Right renal pelvis (tissue), 4 donors: ENCODE results near the gene KRTAP10-12. TPM values are rescaled to one million over a fixed set of nuclear protein-coding genes. Genes with fewer than 3 reads are reported as not detected.

Experiments
- DNase-seq, 4 donors: peaks; one replicate each; pipeline ENCODE4 v3.0.0-alpha.2; 2013; ENCODE audit warnings: low read depth in 4 of 4, low spot score in 3 of 4, missing footprints in 1 of 4
- polyA plus RNA-seq, 4 donors: library from polyadenylated mRNA; unstranded; fragments of 120-200 nt; gene quantifications; one replicate each; pipeline ENCODE4 v1.2.1, GENCODE V29; 2013; ENCODE audit not compliant: insufficient read length in 4 of 4

Gene KRTAP10-12
- polyA plus RNA-seq, 4 donors, result not detected

DNA sequence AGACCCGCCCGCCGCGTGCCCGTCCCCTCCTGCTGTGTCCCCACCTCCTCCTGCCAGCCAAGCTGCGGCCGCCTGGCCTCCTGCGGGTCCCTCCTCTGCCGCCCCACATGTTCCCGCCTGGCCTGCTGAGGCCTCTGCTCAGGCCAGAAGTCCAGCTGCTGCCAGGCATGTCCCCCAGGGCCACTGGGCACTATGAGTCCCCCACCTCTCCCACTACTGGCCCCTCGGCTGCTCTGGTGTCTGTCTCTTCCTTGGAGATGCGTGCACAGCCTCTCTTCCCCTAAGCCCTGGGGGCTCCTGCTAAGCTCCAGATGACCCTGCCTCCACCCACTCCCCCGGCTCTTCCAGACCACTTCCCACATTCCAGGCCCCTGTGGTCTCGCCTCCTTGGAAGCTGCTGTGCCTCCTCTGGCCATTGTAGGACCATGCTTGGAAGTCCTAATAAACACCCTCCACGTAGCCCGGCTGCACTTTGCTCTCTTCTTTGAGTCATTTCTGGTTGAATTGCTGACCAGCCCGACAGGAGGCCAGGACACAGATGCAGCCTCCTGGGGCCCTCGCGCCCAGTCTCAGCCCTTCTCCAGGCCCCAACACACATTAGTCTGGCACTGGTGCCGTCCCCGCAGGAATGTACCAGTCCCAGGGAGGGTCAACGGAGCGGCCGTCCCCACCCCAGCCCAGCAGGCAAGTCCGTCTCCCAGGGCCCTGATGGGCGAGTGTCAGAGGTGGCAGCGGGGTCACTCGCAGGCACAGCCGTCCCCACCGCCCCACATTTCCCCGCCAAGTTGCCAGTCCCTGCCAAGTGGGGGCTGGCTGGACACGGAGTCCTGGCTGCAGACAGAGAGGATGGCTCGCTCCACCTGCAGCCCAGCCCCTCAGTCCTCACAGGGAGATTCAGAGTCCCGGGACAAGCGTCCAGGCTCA lies 1.1 kb downstream of the KRTAP10-12 start:
- DNase-seq, result no peak

- DNase-seq, result no peak
Measured at GRCh38 chr21:44699502-44700001, 2.6 kb downstream of the KRTAP10-12 start.

DNA sequence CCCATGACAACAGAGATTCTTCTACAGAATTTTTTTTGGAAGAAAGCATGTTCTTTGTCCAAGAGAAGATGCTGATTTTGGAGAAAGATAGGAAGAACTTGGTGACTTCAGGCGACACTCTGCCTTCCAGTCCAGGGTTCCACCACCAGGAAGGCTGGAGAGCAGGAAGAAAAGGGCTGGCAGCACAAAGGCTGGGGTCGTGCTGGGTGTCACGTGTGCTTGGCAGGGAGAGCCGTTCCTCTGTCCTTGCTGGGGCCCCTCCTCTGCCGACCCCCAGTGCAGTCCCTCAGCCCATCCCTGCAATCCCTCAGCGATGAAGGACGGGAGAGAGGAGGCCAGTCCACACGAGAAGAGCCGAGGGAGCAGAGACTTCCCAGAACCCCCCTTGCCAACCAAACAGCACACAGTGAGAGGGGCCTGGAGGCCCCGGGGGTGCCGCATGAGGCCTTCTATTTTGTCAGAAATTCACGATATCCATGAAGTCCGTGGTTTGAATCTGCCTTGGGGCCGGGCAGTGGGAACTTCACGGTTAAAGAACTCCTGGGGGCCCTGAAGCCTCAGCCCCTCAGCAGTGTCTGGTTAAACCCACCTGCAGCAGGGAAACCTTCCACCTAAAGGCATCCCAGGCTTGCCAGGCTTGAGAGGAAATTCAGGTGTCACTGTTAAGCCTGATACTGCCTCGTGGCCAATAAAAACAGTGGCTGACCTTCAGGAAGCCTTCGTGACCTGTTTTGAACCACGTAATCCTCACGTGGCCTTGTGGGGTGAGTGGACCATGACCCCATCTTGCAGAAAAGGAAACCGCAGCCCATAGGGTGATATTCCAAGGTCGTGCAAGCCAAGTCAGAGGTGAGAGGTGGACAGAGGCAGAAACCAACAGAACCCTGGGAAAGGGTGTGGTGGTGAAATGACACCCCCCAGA lies 3.4 kb downstream of the KRTAP10-12 start:
- no peak for DNase-seq

DNA sequence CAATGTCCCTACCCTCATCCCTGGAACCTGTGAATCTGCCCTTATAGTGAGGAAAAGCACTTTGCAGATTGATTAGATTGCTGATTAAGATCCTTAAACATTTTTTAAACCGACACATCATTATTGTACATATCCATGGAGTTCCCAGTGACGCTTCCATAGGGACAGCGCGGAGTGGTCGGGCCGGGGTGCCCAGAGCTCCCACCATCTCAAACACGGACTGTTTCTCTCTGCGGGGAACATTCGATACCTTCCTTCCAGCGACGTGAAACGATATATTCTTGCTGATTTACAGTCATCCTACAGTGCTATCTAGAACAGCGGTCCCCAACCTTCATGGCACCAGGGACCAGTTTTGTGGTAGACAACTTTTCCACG lies 4.0 kb downstream of the KRTAP10-12 start:
- DNase-seq, result no peak

- no peak for DNase-seq
Measured at GRCh38 chr21:44701541-44701940, 4.6 kb downstream of the KRTAP10-12 start.

DNA sequence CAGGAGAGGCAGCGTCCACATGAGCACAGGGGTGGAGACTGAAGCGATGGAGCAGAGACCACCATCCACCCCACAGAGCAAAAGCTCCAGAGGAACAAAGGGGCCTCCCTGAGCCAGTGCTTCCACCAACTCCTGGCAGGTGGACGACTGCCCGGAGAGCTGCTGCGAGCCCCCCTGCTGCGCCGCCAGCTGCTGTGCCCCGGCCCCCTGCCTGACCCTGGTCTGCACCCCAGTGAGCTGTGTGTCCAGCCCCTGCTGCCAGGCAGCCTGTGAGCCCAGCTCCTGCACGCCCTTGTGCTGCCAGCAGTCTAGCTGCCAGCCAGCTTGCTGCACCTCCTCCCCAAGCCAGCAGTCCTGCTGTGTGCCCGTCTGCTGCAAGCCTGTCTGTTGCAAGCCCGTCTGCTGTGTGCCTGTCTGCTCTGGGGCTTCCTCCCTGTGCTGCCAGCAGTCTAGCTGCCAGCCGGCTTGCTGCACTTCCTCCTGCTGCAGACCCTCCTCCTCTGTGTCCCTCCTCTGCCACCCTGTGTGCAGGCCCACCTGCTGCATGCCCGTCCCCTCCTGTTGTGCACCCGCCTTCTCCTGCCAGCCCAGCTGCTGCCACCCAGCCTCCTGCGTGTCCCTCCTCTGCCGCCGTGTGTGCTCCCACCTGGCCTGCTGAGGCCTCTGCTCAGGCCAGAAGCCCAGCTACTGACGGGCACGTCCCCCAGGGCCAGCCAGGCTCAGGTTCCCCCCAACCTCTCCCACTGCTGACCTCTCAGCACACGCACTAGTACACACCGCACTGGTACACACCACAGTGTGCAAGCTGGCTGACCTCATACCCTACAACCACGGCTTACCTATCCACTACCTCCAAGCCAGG lies 5.4 kb downstream of the KRTAP10-12 start:
- no peak for DNase-seq

DNA sequence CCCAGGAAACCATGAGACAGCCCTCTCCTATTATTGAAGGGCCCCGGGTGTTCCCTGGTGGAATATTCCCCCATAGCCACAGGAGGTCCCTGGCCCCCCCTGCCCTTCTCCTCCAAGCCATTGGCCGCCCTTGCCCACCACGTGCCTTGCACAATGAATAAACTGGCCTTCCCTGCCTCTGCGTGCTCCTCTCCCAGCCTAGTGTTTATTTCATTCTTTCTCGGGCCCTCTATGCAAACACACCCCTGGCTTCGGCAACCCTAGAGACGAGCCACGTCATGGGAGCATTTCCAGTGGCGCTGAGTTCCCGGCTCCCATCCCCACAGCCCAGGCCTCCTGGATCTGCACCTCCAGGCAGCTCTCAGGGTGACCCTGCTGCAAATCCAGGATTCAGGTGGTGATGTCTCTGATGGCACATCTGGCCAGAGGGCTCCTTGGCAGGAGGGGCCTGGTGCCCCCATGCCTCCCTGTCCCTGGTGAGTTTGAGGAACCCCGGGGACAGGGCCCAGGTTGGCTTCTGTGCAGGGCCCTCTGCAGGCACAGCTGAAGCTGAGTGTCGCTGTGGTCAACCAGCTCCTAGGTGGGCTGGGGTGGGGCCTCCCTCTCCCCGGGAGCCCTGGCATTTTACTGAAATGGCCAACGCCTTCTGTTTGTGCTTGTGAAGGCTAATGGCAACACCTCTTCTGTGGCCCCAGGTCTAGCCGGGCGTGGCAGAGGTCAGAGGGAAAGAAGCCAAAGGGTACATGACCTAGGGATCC lies 6.2 kb downstream of the KRTAP10-12 start:
- DNase-seq, result no peak

DNA sequence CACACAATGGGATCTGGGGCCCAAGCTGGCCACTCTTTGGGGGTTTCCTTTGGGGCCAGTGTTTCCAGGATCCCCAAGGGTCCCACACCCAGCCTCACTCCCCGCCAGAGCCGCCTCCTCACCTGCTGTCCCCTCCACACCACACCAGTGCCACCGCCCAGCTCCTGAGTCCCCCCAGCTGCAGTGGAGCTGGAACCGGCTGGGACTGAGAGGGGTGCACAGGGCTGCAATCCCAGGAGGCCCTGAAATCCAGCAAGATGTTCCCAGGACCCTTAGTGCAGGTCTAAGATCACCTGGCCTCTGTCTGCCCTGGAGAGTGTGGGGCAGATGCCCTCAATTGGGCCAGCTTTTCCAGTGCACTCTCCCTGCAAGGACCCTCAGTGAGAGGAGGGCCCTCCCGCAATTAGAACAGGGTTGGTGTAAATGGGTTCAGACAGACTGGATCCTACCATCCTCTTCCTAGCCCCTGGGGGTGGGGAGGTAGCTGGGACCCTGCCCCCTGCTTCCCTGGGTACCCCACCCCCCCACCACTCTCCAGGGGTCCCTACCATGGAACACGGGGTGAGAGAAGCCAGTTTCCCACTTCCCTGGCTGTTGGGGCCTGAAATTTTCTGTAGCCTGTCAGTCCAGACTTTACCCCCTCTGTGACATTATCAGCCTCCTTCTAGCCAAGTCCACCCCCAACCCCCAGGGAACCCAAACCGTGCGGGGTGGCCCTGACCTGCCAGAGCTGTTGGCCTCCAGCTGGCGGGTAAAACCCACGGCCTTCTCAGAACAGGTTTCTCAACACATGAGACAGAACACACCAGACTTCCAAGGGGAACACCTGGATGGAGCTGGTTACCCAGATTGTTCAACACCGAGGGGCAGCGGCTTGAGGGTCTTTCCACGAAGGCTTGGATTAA lies 7.0 kb downstream of the KRTAP10-12 start:
- DNase-seq, result no peak

- no peak for DNase-seq
Measured at GRCh38 chr21:44704636-44705001, 7.6 kb downstream of the KRTAP10-12 start.

- DNase-seq, result no peak
Measured at GRCh38 chr21:44706026-44706705, 9.2 kb downstream of the KRTAP10-12 start.

- no peak for DNase-seq
Measured at GRCh38 chr21:44706706-44707581, 10.0 kb downstream of the KRTAP10-12 start.

DNA sequence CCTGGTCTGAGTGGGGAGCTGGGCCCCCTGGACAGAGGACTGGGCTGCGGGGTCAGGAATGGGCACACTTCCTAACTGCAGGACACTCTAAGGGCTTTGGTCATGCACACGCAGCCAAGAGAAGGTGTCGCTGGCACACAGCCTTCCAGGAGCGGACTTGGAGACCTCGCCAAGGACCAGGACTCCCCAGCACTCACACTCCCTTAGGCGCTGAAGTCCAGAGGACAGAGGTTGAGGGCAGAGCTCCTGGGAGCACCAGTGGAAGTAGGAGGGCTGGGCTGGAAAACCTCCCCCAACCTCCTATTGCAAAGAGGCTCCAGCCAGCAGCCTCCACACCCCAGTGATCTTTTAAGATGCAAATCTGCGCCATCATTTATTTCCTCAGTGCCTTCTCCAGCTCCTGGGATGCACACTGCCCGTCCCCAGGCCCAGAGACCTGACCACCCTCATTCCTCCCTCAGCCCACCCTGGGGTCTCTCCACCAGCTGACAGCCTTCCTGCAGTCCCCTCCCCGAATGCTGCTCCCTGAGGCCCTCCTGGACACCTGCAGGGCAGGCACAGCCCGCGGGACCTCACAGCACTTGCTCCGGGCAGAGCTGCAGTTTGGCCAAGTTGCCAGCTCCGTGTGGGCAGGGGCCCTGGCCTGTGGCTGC lies 11.4 kb downstream of the KRTAP10-12 start:
- DNase-seq, result no peak

DNA sequence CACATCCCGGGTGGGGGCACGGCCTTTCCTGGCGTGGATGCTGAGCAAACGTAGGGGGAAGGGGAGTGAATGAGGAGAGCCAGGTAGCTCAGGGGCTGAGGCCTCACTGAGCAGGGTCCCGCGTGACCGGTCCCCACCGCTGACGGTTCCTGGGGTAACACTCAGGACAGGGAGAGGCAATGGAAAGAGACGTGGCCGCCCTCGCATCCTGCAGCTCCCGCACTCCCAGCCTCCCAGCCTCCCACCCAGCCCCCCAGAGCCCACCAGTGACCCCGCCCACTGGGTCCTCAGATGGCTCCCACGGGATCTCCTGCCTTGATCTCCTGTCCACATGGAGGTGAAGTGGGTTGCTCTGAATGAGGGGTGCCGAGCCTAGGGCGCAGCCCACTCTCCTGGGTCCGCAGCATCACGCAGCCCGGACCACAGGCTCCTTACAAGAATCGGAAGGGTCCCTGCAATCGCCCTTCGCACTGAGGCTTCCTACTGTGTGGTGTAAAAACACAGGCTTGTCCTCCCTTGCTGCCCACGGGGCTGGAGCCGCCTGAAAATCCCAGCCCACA lies 12.0 kb downstream of the KRTAP10-12 start:
- DNase-seq, result no peak

DNA sequence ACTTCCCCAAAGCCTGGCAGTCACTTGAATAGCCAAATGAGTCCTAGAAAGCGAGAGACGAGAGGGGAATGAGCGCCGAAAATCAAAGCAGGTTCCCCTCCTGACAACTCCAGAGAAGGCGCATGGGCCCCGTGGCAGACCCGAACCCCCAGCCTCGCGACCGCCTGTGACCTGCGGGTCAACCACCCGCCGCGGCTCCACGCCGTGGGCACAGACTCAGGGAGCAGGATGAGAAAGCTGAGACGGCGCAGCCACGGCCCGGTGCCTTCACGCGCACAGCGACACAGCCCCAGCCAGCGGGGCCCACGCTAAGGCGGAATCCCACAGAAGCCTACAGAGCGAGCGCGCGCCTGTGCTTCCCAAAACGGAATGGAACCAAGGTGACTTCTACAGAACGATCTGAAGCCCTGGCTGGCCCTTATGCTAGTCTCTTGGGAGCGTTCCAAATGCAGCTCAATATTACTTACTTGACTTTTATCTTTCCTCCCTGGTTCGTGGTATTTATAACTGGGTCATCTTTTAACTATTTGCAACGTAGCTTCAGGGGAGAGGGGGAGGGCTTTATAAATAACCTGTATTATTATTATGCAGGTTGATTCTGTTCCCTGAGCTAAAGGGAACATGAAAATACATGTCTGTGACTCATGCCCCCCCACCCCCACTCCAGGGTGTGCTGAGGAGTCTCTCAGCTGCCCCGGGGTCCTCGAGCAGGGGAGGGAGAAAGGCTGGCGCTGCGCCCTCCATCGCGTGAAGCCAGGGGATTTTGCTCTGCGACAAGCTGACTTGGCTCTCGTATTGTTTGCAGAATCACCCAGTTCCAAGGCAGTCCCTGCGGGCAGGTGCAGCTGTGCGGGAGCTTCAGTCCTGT lies 12.7 kb downstream of the KRTAP10-12 start:
- no peak for DNase-seq

- DNase-seq, result no peak
Measured at GRCh38 chr21:44710294-44710665, 13.3 kb downstream of the KRTAP10-12 start.
